Measurements from ENCODE around the gene PALM2AKAP2.

Gene PALM2AKAP2

GRCh38 chr9:109801484-109801883 lies 21.5 kb downstream of the PALM2AKAP2 start:
- Histone ChIP-seq H3K36me3 (ENCODE audit: control insufficient read depth, insufficient read depth, low read length) (no peaks in the 10 kb centered on the region), H3K27ac (ENCODE audit: low read depth, low read length, severe bottlenecking) (no peak overlapping the region), H3K4me3 (ENCODE audit: extremely low read depth, insufficient read depth, low read length, poor library complexity, severe bottlenecking) (no peak overlapping the region), H3K9me3 (ENCODE audit: control insufficient read depth, low read length) (no peaks in the 10 kb centered on the region), H3K4me1 (ENCODE audit: control insufficient read depth, insufficient read depth, low read length, poor library complexity, severe bottlenecking) (peaks cover 43% of the 10 kb centered on the region)
- no CpG with 5 or more reads among the region's 1 CpG for WGBS, 2 experiments (ENCODE audit: insufficient coverage in 2 of 2)

- Histone ChIP-seq H3K4me3 (ENCODE audit: extremely low read depth, insufficient read depth, low read length, poor library complexity, severe bottlenecking) (no peak overlapping the region), H3K4me1 (ENCODE audit: control insufficient read depth, insufficient read depth, low read length, poor library complexity, severe bottlenecking) (peaks cover 43% of the 10 kb centered on the region), H3K9me3 (ENCODE audit: control insufficient read depth, low read length) (no peaks in the 10 kb centered on the region), H3K36me3 (ENCODE audit: control insufficient read depth, insufficient read depth, low read length) (no peaks in the 10 kb centered on the region), H3K27ac (ENCODE audit: low read depth, low read length, severe bottlenecking) (no peak overlapping the region)
- whole genome bisulfite sequencing, 2 experiments (ENCODE audit: insufficient coverage in 2 of 2): 88 to 100% methylated on average over 1 of the region's 1 CpG
Measured at GRCh38 chr9:109802491-109802890, 22.5 kb downstream of the PALM2AKAP2 start.

- Histone ChIP-seq H3K36me3 (ENCODE audit: control insufficient read depth, insufficient read depth, low read length) (no peaks in the 10 kb centered on the region), H3K9me3 (ENCODE audit: control insufficient read depth, low read length) (no peaks in the 10 kb centered on the region), H3K4me3 (ENCODE audit: extremely low read depth, insufficient read depth, low read length, poor library complexity, severe bottlenecking) (no peak overlapping the region), H3K27ac (ENCODE audit: low read depth, low read length, severe bottlenecking) (no peak overlapping the region), H3K4me1 (ENCODE audit: control insufficient read depth, insufficient read depth, low read length, poor library complexity, severe bottlenecking) (peaks cover 22% of the 10 kb centered on the region)
- WGBS, 2 experiments (ENCODE audit: insufficient coverage in 2 of 2): no CpG with 5 or more reads among the region's 2 CpGs
Measured at GRCh38 chr9:109805050-109805449, 25.1 kb downstream of the PALM2AKAP2 start.

DNA sequence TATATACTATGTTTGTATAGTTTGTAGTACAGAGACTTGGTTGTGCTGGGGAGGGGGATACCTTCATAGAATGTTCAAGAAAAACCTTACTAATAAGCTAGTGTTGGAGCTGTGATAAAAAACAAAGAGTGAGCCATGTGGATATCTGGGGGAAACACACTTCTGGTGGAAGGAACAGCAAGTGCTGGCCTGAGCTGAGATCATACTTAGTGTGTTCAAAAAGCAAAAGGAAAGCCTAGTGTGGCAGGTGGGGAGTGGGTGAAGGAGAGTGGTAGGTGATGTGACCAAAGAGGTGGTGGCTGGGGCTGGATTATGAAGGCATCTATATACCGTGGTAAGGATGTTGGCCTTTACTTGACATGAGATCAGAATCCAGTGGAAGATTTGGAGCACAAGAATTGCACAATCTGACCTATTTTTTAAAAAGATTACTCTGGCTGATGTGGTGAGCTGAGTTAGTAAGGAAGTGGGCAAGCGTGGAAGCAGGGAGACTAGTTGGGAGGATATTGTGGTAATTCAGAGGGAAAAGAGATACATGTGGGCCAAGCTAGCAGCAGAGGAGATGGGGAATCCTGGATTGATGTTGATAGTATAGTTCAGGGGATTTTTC lies 26.6 kb downstream of the PALM2AKAP2 start:
- WGBS, 2 experiments (ENCODE audit: insufficient coverage in 2 of 2): 82 to 92% methylated on average over 2 of the region's 2 CpGs
- Histone ChIP-seq H3K36me3 (ENCODE audit: control insufficient read depth, insufficient read depth, low read length) (peaks cover under 1% of the 10 kb centered on the region), H3K4me3 (ENCODE audit: extremely low read depth, insufficient read depth, low read length, poor library complexity, severe bottlenecking) (no peak overlapping the region), H3K27ac (ENCODE audit: low read depth, low read length, severe bottlenecking) (no peak overlapping the region), H3K4me1 (ENCODE audit: control insufficient read depth, insufficient read depth, low read length, poor library complexity, severe bottlenecking) (peaks cover 11% of the 10 kb centered on the region), H3K9me3 (ENCODE audit: control insufficient read depth, low read length) (no peaks in the 10 kb centered on the region)

- peaks cover 14% of the 10 kb centered on the region for H3K36me3 ChIP-seq (ENCODE audit: control insufficient read depth, insufficient read depth, low read length)
- no peak overlapping the region for H3K4me3 ChIP-seq (ENCODE audit: extremely low read depth, insufficient read depth, low read length, poor library complexity, severe bottlenecking)
- H3K27ac ChIP-seq (ENCODE audit: low read depth, low read length, severe bottlenecking): no peak overlapping the region
- WGBS, 2 experiments (ENCODE audit: insufficient coverage in 2 of 2): 93 to 100% methylated on average over 1 of the region's 1 CpG
- H3K9me3 ChIP-seq (ENCODE audit: control insufficient read depth, low read length): peaks cover 4% of the 10 kb centered on the region
- H3K4me1 ChIP-seq (ENCODE audit: control insufficient read depth, insufficient read depth, low read length, poor library complexity, severe bottlenecking): peaks cover 22% of the 10 kb centered on the region
Measured at GRCh38 chr9:109811876-109812275, 31.9 kb downstream of the PALM2AKAP2 start.

DNA sequence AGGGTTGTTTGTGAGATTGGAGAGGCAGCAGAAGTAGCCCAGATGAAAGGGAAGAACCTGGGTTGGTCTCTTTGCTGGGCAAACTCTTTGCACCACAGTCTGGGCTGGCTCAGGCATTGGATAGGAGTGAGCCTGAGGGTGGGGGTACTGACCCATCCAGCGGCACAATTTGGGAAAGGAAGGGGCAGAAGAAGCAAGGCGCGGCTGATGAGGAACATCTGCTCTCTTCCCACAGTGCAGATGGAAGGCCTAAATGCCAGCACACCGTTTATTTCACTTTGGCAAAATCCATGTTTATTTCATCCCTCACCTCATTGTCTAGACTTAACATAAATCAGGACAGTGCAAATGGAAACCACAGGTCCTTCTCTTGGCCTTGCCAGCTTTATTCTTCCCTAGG lies 32.3 kb downstream of the PALM2AKAP2 start:
- Histone ChIP-seq H3K36me3 (ENCODE audit: control insufficient read depth, insufficient read depth, low read length) (peaks cover 14% of the 10 kb centered on the region), H3K4me3 (ENCODE audit: extremely low read depth, insufficient read depth, low read length, poor library complexity, severe bottlenecking) (no peak overlapping the region), H3K9me3 (ENCODE audit: control insufficient read depth, low read length) (peaks cover 4% of the 10 kb centered on the region), H3K4me1 (ENCODE audit: control insufficient read depth, insufficient read depth, low read length, poor library complexity, severe bottlenecking) (peaks cover 26% of the 10 kb centered on the region), H3K27ac (ENCODE audit: low read depth, low read length, severe bottlenecking) (no peak overlapping the region)
- 89 to 94% methylated on average over 2 to 4 of the region's 4 CpGs for WGBS, 2 experiments (ENCODE audit: insufficient coverage in 2 of 2)

GRCh38 chr9:109812818-109813281 lies 32.9 kb downstream of the PALM2AKAP2 start:
- Histone ChIP-seq H3K27ac (ENCODE audit: low read depth, low read length, severe bottlenecking) (no peak overlapping the region), H3K9me3 (ENCODE audit: control insufficient read depth, low read length) (peaks cover 4% of the 10 kb centered on the region), H3K4me3 (ENCODE audit: extremely low read depth, insufficient read depth, low read length, poor library complexity, severe bottlenecking) (no peak overlapping the region), H3K36me3 (ENCODE audit: control insufficient read depth, insufficient read depth, low read length) (peaks cover 14% of the 10 kb centered on the region), H3K4me1 (ENCODE audit: control insufficient read depth, insufficient read depth, low read length, poor library complexity, severe bottlenecking) (peaks cover 30% of the 10 kb centered on the region)
- WGBS, 2 experiments (ENCODE audit: insufficient coverage in 2 of 2): 100% methylated on average over 1 of the region's 1 CpG

DNA sequence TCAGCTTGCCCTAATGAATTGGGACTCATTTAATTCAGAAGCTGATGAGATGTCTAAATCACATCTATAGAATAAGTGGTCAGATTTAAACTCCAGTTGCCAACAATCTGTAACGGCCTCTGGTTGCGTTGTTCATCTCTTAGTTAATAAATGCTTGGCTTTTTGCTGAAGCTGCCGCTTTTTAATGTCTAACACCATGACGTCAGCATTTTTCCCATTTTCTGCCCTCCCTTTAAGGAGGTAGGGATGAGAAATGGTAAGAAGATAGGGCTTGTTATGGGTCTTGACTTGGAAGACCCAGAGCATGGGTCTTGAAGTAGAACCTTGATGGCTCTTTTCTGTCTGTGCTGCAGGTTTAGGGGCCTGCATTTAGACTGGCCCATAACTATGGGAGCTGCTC lies 33.3 kb downstream of the PALM2AKAP2 start:
- Histone ChIP-seq H3K4me3 (ENCODE audit: extremely low read depth, insufficient read depth, low read length, poor library complexity, severe bottlenecking) (no peak overlapping the region), H3K4me1 (ENCODE audit: control insufficient read depth, insufficient read depth, low read length, poor library complexity, severe bottlenecking) (peaks cover 30% of the 10 kb centered on the region), H3K27ac (ENCODE audit: low read depth, low read length, severe bottlenecking) (no peak overlapping the region), H3K36me3 (ENCODE audit: control insufficient read depth, insufficient read depth, low read length) (peaks cover 14% of the 10 kb centered on the region), H3K9me3 (ENCODE audit: control insufficient read depth, low read length) (peaks cover 4% of the 10 kb centered on the region)
- WGBS, 2 experiments (ENCODE audit: insufficient coverage in 2 of 2): 67% methylated on average over 4 of the region's 4 CpGs; no CpG with 5 or more reads in 1 of the 2 experiments

DNA sequence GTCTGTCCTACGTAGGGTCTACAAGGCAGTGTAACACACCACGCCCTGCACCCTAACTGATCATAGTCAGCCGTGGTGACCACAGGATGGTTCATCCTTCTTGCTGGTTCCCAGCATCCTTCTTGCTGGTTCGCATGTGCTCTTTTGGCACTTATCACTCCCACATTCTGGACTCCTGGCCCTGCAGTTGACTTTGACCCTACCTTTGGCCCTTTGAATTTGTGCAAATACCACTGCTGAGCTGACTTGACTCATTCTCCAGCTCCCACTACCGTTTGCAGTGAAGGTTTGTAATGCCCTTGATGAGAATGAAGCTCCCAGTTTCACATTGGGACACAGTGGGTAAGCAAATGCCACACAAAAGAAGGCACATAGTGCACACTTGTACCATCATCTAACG lies 33.8 kb downstream of the PALM2AKAP2 start:
- Histone ChIP-seq H3K36me3 (ENCODE audit: control insufficient read depth, insufficient read depth, low read length) (peaks cover 14% of the 10 kb centered on the region), H3K27ac (ENCODE audit: low read depth, low read length, severe bottlenecking) (no peak overlapping the region), H3K4me1 (ENCODE audit: control insufficient read depth, insufficient read depth, low read length, poor library complexity, severe bottlenecking) (peaks cover 30% of the 10 kb centered on the region), H3K9me3 (ENCODE audit: control insufficient read depth, low read length) (peaks cover 4% of the 10 kb centered on the region), H3K4me3 (ENCODE audit: extremely low read depth, insufficient read depth, low read length, poor library complexity, severe bottlenecking) (no peak overlapping the region)
- 64 to 78% methylated on average over 3 to 4 of the region's 6 CpGs for WGBS, 2 experiments (ENCODE audit: insufficient coverage in 2 of 2)

GRCh38 chr9:109815366-109815947 lies 35.5 kb downstream of the PALM2AKAP2 start:
- Histone ChIP-seq H3K4me1 (ENCODE audit: control insufficient read depth, insufficient read depth, low read length, poor library complexity, severe bottlenecking) (peaks cover 30% of the 10 kb centered on the region), H3K4me3 (ENCODE audit: extremely low read depth, insufficient read depth, low read length, poor library complexity, severe bottlenecking) (no peak overlapping the region), H3K9me3 (ENCODE audit: control insufficient read depth, low read length) (peaks cover 4% of the 10 kb centered on the region), H3K36me3 (ENCODE audit: control insufficient read depth, insufficient read depth, low read length) (peaks cover 14% of the 10 kb centered on the region), H3K27ac (ENCODE audit: low read depth, low read length, severe bottlenecking) (peak overlapping the region; percentile 96)

- Histone ChIP-seq H3K27ac (ENCODE audit: low read depth, low read length, severe bottlenecking) (peak overlapping the region; percentile 96), H3K4me1 (ENCODE audit: control insufficient read depth, insufficient read depth, low read length, poor library complexity, severe bottlenecking) (peaks cover 30% of the 10 kb centered on the region), H3K9me3 (ENCODE audit: control insufficient read depth, low read length) (peaks cover 4% of the 10 kb centered on the region), H3K36me3 (ENCODE audit: control insufficient read depth, insufficient read depth, low read length) (peaks cover 14% of the 10 kb centered on the region), H3K4me3 (ENCODE audit: extremely low read depth, insufficient read depth, low read length, poor library complexity, severe bottlenecking) (no peak overlapping the region)
- 79 to 83% methylated on average over 4 of the region's 4 CpGs for WGBS, 2 experiments (ENCODE audit: insufficient coverage in 2 of 2)
Measured at GRCh38 chr9:109816490-109816889, 36.5 kb downstream of the PALM2AKAP2 start.

Measured in mesodermal cell (in vitro differentiated cells).